ENCODE data around the gene ZNF324B. TPM values are rescaled to one million over a fixed set of nuclear protein-coding genes. Genes with fewer than 3 reads are reported as not detected.
"Not testable (repeated sequence)": the region's sequence is repeated elsewhere in the genome, so short reads cannot be mapped to it uniquely, and the experiment has no call there.

The ZNF324B gene
- total and polyA plus RNA-seq, 2 experiments from 2014 or later, result 1.9 to 5.8 TPM

DNA sequence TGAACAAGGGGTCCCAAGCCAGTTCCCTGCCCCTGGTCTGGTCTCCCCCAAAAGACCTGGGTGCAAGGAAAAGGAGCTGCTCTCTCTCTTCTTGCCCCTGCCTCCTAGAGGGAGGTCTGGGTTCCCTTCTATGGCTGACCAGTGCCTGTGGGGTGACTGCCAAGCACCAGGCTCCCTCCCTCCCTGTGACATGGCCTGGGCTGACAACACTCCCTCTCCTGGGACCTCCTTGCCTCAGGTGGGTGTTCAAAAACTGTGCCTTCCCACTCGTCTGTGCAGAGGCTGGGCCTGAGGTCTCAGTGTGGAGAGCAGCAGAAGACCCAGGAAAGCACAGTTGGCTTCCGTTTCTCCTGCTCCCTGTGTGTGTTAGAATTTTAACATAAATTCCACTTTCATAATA lies 29.4 kb downstream of the ZNF324B start:
- Histone ChIP-seq H3K27ac (no peak overlapping the region), H3K27me3 (no peaks in the 10 kb centered on the region), H3K36me3 (replicated peaks; ENCODE audit: insufficient read depth, low read depth) (no peaks in the 10 kb centered on the region), H4K20me1 (ENCODE audit: insufficient read depth, poor library complexity, severe bottlenecking) (no peaks in the 10 kb centered on the region), H3K9me3 (ENCODE audit: low read depth) (no peaks in the 10 kb centered on the region), H3K79me2 (peaks cover 6% of the 10 kb centered on the region), H3K4me1 (ENCODE audit: insufficient read depth) (peaks cover 8% of the 10 kb centered on the region), H3K4me2 (no peak overlapping the region), H3K4me3 (no peak overlapping the region), H3K9me2 (replicated peaks; ENCODE audit: insufficient read depth) (no peaks in the 10 kb centered on the region), H2AFZ (no peak overlapping the region)
- no peak for DNase-seq (ENCODE audit: low spot score)
- WGBS (ENCODE audit: low lambda C conversion rate, missing lambda C conversion rate), result 81% methylated on average over 2 of the region's 2 CpGs
- TF ChIP-seq, protein P1, sequence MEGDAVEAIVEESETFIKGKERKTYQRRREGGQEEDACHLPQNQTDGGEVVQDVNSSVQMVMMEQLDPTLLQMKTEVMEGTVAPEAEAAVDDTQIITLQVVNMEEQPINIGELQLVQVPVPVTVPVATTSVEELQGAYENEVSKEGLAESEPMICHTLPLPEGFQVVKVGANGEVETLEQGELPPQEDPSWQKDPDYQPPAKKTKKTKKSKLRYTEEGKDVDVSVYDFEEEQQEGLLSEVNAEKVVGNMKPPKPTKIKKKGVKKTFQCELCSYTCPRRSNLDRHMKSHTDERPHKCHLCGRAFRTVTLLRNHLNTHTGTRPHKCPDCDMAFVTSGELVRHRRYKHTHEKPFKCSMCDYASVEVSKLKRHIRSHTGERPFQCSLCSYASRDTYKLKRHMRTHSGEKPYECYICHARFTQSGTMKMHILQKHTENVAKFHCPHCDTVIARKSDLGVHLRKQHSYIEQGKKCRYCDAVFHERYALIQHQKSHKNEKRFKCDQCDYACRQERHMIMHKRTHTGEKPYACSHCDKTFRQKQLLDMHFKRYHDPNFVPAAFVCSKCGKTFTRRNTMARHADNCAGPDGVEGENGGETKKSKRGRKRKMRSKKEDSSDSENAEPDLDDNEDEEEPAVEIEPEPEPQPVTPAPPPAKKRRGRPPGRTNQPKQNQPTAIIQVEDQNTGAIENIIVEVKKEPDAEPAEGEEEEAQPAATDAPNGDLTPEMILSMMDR (IDR thresholded peaks at IDR 0.05; ENCODE audit: poor library complexity), result no peak
- TF ChIP-seq EZH2 (IDR thresholded peaks at IDR 0.05; ENCODE audit: borderline replicate concordance) (no peak), EZH2phosphoT487 (IDR thresholded peaks at IDR 0.05; ENCODE audit: low read depth, severe bottlenecking, unreplicated experiment) (no peak)

GRCh38 chr19:58482372-58482771 lies 30.9 kb downstream of the ZNF324B start:
- H3K4me2 ChIP-seq, result no peak overlapping the region
- H3K9me2 ChIP-seq (replicated peaks; ENCODE audit: insufficient read depth), result no peaks in the 10 kb centered on the region
- no peaks in the 10 kb centered on the region for H3K27me3 ChIP-seq
- WGBS (ENCODE audit: low lambda C conversion rate, missing lambda C conversion rate), result 98% methylated on average over 7 of the region's 7 CpGs
- H3K36me3 ChIP-seq (replicated peaks; ENCODE audit: insufficient read depth, low read depth), result no peaks in the 10 kb centered on the region
- DNase-seq (ENCODE audit: low spot score), result no peak
- H4K20me1 ChIP-seq (ENCODE audit: insufficient read depth, poor library complexity, severe bottlenecking), result no peaks in the 10 kb centered on the region
- TF ChIP-seq EZH2phosphoT487 (IDR thresholded peaks at IDR 0.05; ENCODE audit: low read depth, severe bottlenecking, unreplicated experiment) (no peak), EZH2 (IDR thresholded peaks at IDR 0.05; ENCODE audit: borderline replicate concordance) (no peak)
- TF ChIP-seq, protein P1 (IDR thresholded peaks at IDR 0.05; ENCODE audit: poor library complexity), result no peak
- H3K79me2 ChIP-seq, result peaks cover 1% of the 10 kb centered on the region
- no peaks in the 10 kb centered on the region for H3K4me1 ChIP-seq (ENCODE audit: insufficient read depth)
- H2AFZ ChIP-seq, result no peak overlapping the region
- no peak overlapping the region for H3K4me3 ChIP-seq
- no peak overlapping the region for H3K27ac ChIP-seq
- H3K9me3 ChIP-seq (ENCODE audit: low read depth), result no peaks in the 10 kb centered on the region

DNA sequence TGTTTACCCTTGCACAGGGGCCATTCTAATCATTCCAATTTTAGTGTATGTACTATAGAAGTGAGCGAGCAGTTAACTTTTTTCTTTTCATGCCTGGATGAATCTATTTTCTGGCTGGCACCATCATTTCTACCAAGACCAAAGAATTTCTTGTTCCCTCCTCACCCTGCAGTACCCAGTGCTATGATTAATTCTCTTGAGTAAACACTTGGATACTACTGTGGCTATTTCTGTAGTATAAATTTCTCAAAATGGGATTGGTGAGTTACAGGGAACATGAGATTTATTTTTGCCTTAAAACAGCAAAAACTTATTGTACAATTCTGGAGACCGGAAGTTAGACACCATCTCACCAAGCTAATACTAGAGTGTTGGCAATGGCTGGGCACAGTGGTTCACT lies 32.4 kb downstream of the ZNF324B start:
- no peaks in the 10 kb centered on the region for H3K27me3 ChIP-seq
- no peaks in the 10 kb centered on the region for H3K36me3 ChIP-seq (replicated peaks; ENCODE audit: insufficient read depth, low read depth)
- no peak overlapping the region for H3K4me3 ChIP-seq
- no peaks in the 10 kb centered on the region for H3K79me2 ChIP-seq
- WGBS (ENCODE audit: low lambda C conversion rate, missing lambda C conversion rate), result 100% methylated on average over 2 of the region's 2 CpGs
- no peaks in the 10 kb centered on the region for H3K9me2 ChIP-seq (replicated peaks; ENCODE audit: insufficient read depth)
- no peak for DNase-seq (ENCODE audit: low spot score)
- H4K20me1 ChIP-seq (ENCODE audit: insufficient read depth, poor library complexity, severe bottlenecking), result no peaks in the 10 kb centered on the region
- H3K4me1 ChIP-seq (ENCODE audit: insufficient read depth), result no peaks in the 10 kb centered on the region
- no peak for TF ChIP-seq EZH2phosphoT487 (IDR thresholded peaks at IDR 0.05; ENCODE audit: low read depth, severe bottlenecking, unreplicated experiment)
- TF ChIP-seq, protein P1 (IDR thresholded peaks at IDR 0.05; ENCODE audit: poor library complexity), result no peak
- TF ChIP-seq EZH2 (IDR thresholded peaks at IDR 0.05; ENCODE audit: borderline replicate concordance), result no peak
- H3K9me3 ChIP-seq (ENCODE audit: low read depth), result no peaks in the 10 kb centered on the region
- H3K4me2 ChIP-seq, result no peak overlapping the region
- H3K27ac ChIP-seq, result no peak overlapping the region
- no peak overlapping the region for H2AFZ ChIP-seq

GRCh38 chr19:58484349-58484748 lies 32.9 kb downstream of the ZNF324B start:
- not testable (repeated sequence) for H3K79me2 ChIP-seq; H3K27me3 ChIP-seq; H4K20me1 ChIP-seq (ENCODE audit: insufficient read depth, poor library complexity, severe bottlenecking); H3K4me1 ChIP-seq (ENCODE audit: insufficient read depth); DNase-seq (ENCODE audit: low spot score); H3K27ac ChIP-seq; H3K4me3 ChIP-seq; H3K9me3 ChIP-seq (ENCODE audit: low read depth); H3K4me2 ChIP-seq; H2AFZ ChIP-seq; H3K9me2 ChIP-seq (replicated peaks; ENCODE audit: insufficient read depth); H3K36me3 ChIP-seq (replicated peaks; ENCODE audit: insufficient read depth, low read depth)
- 98% methylated on average over 5 of the region's 5 CpGs for WGBS (ENCODE audit: low lambda C conversion rate, missing lambda C conversion rate)

Measured in hepatocyte (in vitro differentiated cells).